Activated CD8-positive, alpha-beta T cell treated with anti-CD3 and anti-CD28 coated beads for 36 hours (primary cell): ENCODE results near the gene PRKN. TPM values are rescaled to one million over a fixed set of nuclear protein-coding genes. Genes with fewer than 3 reads are reported as not detected.

Experiments
- ATAC-seq: fragments of 200-7000 bp; cut with Tn5 transposase; one replicate; pipeline ENCODE4 v1.10.0; 2021; ENCODE audit warnings: mild to moderate bottlenecking, moderate library complexity
- CTCF ChIA-PET: fragments of 350-600 bp; sonication (Branson Sonifier 250); formaldehyde crosslinking; loops from one replicate; lab custom pipeline; 2021; ENCODE audit warnings: antibody characterized with exemption; lab: Charles Lee
- POLR2A ChIA-PET: fragments of 350-600 bp; sonication (Branson Sonifier 250); formaldehyde crosslinking; loops from one replicate; lab custom pipeline; 2021; ENCODE audit warnings: antibody characterized with exemption; lab: Charles Lee
- DNase-seq: peaks from one replicate; pipeline ENCODE4 v3.0.0-alpha.2; 2020
- H3K27ac Mint-ChIP-seq: one replicate; pipeline ENCODE4 v1.8.0; 2021; ENCODE audit warnings: mild to moderate bottlenecking, mixed read lengths
- H3K27me3 Mint-ChIP-seq: one replicate; pipeline ENCODE4 v1.8.0; 2021; ENCODE audit warnings: mixed read lengths
- H3K36me3 Mint-ChIP-seq: one replicate; pipeline ENCODE4 v1.8.0; 2021; ENCODE audit warnings: low read depth, mixed read lengths
- H3K4me1 Mint-ChIP-seq: one replicate; pipeline ENCODE4 v1.8.0; 2021; ENCODE audit warnings: low read depth, mixed read lengths
- H3K4me3 Mint-ChIP-seq: one replicate; pipeline ENCODE4 v1.8.0; 2021; ENCODE audit warnings: mild to moderate bottlenecking, moderate library complexity, mixed read lengths
- H3K9me3 Mint-ChIP-seq: one replicate; pipeline ENCODE4 v1.8.0; 2021; ENCODE audit warnings: mixed read lengths
- CTCF ChIP-seq: fragments of 200-600 bp; IDR thresholded peaks from one replicate; pipeline ENCODE4 v1.8.0; 2022; ENCODE audit warnings: antibody characterized with exemption, mild to moderate bottlenecking
- intact Hi-C: fragments of 100-400 bp; cut with micrococcal nuclease; formaldehyde crosslinking; loops from one replicate; pipeline ENCODE4 v1.10.0; 2022
- total RNA-seq, 2 experiments: library from RNA; stranded (reverse); gene quantifications; one replicate each; pipeline ENCODE4 v1.2.3, GENCODE V29; 2021

The PRKN gene
- total RNA-seq, 2 experiments from 2014 or later = 1.2 to 1.4 TPM

- Mint-ChIP-seq H3K36me3 (no peaks in the 10 kb centered on the region), H3K27me3 (no peaks in the 10 kb centered on the region), H3K27ac (no peak overlapping the region), H3K4me3 (no peak overlapping the region), H3K9me3 (peaks cover 5% of the 10 kb centered on the region), H3K4me1 (no peaks in the 10 kb centered on the region)
- ChIA-PET CTCF (interaction anchor here (1.2 kb wide), 1 partner anchor 10 kb away, joined by 3 read pairs; no protein-coding TSS in a partner anchor), POLR2A (no interaction called here)
- DNase-seq = no peak
- ATAC-seq = no peak
- no peak for TF ChIP-seq CTCF
- intact Hi-C loops = no loop called here
Observed at GRCh38 chr6:162343198-162343935, 384.2 kb downstream of the PRKN start.

- TF ChIP-seq CTCF = no peak
- Mint-ChIP-seq H3K4me1 (no peaks in the 10 kb centered on the region), H3K27me3 (no peaks in the 10 kb centered on the region), H3K27ac (no peak overlapping the region), H3K36me3 (peaks cover 2% of the 10 kb centered on the region), H3K4me3 (no peak overlapping the region), H3K9me3 (peaks cover 11% of the 10 kb centered on the region)
- ATAC-seq (no peak), DNase-seq (no peak)
- CTCF ChIA-PET = no interaction called here
- intact Hi-C loops = no loop called here
- POLR2A ChIA-PET = no interaction called here
Observed at GRCh38 chr6:162337412-162337811, 390.2 kb downstream of the PRKN start.

GRCh38 chr6:162336359-162336758, 391.2 kb downstream of the PRKN start:
- H3K27ac Mint-ChIP-seq = no peak overlapping the region
- CTCF ChIA-PET = no interaction called here
- DNase-seq (no peak), ATAC-seq (no peak)
- peaks cover 6% of the 10 kb centered on the region for H3K9me3 Mint-ChIP-seq
- H3K27me3 Mint-ChIP-seq = no peaks in the 10 kb centered on the region
- intact Hi-C loops = no loop called here
- peaks cover 2% of the 10 kb centered on the region for H3K36me3 Mint-ChIP-seq
- no peaks in the 10 kb centered on the region for H3K4me1 Mint-ChIP-seq
- POLR2A ChIA-PET = no interaction called here
- H3K4me3 Mint-ChIP-seq = no peak overlapping the region
- no peak for TF ChIP-seq CTCF

GRCh38 chr6:162332365-162332764, 395.2 kb downstream of the PRKN start:
- Mint-ChIP-seq H3K27ac (no peak overlapping the region), H3K36me3 (peaks cover 1% of the 10 kb centered on the region), H3K4me1 (no peaks in the 10 kb centered on the region), H3K27me3 (no peaks in the 10 kb centered on the region), H3K4me3 (no peak overlapping the region), H3K9me3 (peaks cover 8% of the 10 kb centered on the region)
- intact Hi-C loops = no loop called here
- no peak for DNase-seq
- ChIA-PET POLR2A (no interaction called here), CTCF (no interaction called here)
- ATAC-seq = no peak
- TF ChIP-seq CTCF = no peak

GRCh38 chr6:162331911-162332310, 395.7 kb downstream of the PRKN start:
- Mint-ChIP-seq H3K36me3 (peaks cover 1% of the 10 kb centered on the region), H3K4me1 (no peaks in the 10 kb centered on the region), H3K27ac (no peak overlapping the region), H3K4me3 (no peak overlapping the region), H3K9me3 (peaks cover 7% of the 10 kb centered on the region), H3K27me3 (no peaks in the 10 kb centered on the region)
- ATAC-seq (no peak), DNase-seq (no peak)
- intact Hi-C loops = no loop called here
- no peak for TF ChIP-seq CTCF
- ChIA-PET CTCF (no interaction called here), POLR2A (no interaction called here)
